ENCODE results near the gene PCNX3.
"Not testable (repeated sequence)": the region's sequence is repeated elsewhere in the genome, so short reads cannot be mapped to it uniquely, and the experiment has no call there.

Gene PCNX3

DNA sequence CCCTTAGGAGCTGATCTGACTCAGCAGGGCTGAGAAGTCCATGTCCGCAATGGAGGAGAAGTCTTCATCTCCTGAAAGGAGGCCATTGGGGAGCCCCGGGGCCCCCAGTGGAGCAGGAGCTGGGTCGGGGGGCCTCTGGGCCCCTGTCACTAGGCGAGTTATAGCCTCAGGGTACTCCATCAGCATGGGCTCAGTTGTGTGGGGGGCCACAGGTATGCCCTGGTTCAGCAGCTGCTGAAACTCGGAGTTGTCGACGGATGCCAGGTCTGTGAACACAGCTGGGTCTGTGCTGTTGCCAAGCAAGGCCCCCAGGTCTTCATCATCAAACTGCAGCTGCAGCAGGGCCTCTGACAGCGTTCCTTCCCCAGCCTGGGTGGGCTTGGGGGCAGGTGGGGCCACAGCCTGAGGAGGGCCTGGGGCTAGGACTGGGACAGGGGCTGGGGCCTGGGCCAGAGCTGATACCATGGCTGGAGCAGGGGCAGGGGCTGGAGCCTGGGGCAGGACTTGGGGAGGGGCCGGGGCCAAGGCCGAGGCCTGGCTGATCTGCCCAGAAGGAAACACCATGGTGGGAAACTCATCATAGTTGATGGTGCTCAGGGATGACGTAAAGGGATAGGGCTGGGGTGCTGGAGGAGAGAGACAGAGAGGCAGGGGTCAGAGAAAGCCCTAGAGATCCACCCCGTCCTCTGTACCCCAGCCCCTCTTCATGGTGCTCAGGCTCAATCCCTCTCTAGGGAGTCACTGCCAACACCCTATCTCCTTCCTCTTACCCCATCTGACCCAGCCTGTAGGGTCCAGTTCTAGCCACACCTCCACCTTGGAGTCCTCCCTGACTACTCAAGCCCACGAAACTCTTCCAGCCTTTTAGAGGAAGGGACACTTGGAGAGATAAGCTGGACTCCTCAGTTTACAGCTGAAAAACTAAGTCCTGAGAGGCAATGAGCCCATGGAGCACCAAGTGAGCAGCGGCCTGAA, 39.1 kb downstream of the PCNX3 start:
- no peak for DNase-seq (ENCODE audit: low read depth in 2 of 2)

DNA sequence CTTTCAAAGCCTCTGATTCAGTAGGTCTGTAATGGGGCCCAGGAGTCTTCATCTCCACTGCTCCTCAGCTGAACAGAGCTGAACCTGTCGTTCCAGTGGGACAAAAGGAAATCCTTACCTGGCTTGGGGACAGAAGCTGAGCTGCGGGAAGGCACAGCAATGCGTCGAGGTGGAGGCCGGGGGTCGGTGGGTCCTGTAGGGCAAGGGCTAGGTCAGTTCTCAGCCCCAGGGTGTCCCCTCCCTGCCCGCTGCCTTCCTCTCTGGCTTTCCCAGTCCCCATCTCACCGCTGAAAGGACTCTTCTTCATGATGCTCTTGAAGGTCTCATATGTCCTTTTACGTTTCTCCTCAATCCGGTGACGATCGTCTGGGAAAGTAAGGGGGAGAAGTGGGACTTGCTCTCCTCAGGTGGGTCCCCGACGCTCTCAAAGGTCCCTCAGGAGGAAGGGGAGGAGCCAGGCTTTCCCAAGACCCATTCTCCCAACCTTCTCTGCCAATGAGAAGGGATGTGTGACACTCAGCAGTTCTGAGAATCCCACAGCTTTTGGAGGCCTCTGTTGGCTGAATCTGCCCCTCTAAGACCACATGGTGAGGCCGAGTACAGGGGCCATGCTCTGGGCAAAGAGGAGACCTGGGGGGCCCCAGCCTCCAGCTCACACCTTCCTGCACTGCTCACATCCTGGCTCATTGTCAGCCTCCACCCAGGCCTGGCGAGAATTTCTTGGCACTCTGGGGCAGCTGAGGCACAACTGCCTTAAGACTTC, 40.2 kb downstream of the PCNX3 start:
- DNase-seq (ENCODE audit: low read depth in 2 of 2), result no peak

DNA sequence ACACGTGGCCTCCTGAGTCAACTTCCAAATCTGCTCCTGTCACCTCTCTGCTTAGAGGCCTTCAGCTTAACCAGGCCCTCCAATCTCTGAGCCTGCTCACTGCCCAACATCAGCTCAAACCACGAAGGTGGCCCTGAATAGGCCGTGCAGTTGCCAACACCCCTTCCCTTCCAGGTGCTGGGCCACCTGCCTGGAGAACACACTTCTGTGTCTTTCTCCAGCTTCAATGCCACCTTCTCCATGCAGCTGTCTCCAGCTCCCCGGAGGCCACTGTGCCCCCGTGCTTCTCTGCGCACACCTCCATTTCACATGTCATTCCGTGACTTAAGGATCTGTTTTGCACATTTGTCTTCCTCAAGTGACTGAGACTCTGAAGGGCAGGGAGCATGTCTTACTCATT, 41.9 kb downstream of the PCNX3 start:
- no peak for DNase-seq (ENCODE audit: low read depth in 2 of 2)

DNA sequence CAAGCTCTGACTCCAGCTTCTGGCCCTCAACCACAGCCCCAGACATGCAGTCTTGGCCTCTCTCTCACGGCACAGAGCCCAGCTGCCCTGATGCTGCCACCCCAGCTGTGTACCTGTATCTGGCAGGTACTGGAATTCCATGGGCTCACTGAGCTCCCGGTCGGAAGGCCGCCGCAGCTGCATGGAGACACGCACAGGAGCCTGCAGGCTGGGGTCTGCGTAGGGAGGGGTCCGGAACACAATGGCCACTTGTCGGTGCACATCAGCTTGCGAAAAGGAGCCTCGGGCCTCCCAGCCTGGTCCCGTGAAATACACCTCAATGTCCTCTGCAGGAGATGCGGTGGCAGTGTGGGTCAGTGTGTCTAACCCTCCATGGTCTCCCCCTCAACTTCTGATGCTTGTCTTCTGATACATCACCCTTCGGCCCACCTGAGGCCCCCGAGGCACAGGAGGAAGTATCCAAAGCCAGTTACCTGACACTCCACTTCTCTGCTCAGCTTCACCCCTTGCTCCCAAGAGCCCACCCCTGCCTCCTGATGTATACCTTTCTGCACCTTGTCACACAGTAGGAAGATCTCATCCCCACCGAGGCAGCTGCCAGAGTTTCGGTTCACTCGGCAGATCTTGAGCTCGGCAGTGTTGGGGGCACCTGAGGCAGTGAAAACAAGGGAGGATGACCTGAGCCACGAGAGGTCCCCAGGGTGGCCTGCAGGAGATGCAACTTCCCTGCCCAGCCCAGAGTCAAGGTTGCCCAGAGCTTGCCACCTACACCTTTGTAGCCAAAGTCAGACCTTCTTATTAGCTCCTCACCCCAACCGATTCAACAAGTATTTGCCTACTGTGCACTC, 42.8 kb downstream of the PCNX3 start:
- no peak for DNase-seq (ENCODE audit: low read depth in 2 of 2)

DNA sequence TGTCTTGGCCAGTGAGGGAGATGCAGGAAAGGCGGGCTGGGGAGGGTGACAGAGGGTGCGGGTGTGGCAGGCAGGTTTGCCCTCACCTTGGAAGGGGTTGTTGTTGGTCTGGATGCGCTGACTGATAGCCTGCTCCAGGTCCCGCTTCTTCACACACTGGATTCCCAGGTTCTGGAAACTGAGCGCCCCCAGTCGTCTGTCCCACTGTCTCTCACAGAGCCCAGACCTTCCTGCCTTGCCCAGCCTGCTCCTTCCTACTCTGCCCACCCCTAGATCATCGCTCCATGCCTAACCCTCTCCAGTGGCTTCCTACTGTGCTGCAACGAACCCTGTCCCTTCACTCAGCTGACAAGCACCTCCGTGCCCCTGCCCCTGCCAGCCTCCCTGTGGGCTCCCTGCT, 44.5 kb downstream of the PCNX3 start:
- no peak for DNase-seq (ENCODE audit: low read depth in 2 of 2)

DNA sequence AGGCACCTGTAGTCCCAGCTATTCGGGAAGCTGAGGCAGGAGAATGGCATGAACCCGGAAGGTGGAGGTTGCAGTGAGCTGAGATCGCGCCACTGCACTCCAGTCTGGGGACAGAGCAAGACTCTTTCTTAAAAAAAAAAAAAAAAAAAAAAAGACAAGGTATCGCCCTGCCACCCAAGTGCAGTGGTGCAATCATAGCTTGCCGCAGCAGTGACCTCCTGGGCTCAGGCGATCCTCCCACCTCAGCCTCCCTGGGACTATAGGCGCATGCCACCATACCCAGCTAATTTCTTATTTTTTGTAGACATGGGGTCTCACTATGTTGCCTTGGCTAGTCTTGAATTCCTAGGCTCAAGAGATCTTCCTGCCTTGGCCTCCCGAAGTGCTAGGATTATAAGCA, 45.3 kb downstream of the PCNX3 start:
- not testable (repeated sequence) for DNase-seq (ENCODE audit: low read depth in 2 of 2)

DNA sequence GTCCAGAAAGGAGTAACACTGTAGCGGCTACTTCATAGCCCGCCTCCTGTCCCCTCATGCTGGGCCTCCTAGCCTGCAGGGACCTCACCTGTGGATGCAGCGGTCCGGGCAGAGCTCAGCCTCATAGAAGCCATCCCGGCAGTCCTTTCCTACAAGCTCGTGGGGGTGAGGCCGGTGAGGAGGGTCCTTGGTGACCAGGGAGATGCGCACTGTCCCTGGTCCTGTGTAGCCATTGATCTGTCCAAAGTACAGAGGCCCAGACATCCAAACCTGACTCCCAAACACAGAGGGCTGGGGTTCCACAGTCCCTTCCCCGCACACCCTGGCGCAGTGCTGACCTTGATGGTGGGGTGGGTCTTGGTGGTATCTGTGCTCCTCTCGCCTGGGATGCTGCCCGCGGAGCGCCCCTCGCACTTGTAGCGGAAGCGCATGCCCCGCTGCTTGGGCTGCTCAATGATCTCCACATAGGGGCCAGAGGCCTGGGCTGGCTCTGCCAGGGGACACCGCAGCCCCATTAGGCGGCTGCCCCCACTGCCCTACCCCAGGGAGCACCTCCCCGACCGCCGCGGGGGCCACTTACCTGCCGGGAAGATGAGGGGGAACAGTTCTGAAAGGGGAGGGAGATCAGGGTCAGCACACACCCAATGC, 46.1 kb downstream of the PCNX3 start:
- no peak for DNase-seq (ENCODE audit: low read depth in 2 of 2)

DNA sequence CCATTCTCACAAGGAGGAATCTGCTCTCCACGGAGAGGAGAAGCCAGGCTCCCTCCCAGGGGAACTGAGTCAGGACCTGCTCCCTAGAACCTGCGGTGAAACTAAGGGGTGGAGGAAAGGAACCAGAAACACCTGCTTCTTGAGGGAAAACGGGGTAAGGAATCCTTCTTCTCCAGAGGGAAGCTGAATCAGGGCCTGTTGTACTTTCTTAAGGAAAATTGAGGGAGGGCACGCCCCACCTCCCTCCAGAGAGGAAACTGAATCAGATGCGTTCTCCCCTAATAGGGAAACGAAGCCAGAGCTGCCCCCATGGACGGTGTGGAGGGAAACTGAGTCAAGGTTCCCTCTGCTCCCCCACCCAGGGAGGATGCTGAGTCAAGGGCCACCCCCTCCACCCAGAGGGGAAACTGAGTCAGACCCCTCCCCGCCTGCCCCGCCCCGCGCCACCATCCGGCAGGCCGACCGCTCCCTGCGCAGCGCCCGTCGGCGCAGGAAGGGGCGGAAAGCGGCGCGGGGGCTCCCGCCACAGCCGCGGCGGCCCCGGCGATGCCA, 46.7 kb downstream of the PCNX3 start:
- DNase-seq (ENCODE audit: low read depth in 2 of 2), result no peak

DNA sequence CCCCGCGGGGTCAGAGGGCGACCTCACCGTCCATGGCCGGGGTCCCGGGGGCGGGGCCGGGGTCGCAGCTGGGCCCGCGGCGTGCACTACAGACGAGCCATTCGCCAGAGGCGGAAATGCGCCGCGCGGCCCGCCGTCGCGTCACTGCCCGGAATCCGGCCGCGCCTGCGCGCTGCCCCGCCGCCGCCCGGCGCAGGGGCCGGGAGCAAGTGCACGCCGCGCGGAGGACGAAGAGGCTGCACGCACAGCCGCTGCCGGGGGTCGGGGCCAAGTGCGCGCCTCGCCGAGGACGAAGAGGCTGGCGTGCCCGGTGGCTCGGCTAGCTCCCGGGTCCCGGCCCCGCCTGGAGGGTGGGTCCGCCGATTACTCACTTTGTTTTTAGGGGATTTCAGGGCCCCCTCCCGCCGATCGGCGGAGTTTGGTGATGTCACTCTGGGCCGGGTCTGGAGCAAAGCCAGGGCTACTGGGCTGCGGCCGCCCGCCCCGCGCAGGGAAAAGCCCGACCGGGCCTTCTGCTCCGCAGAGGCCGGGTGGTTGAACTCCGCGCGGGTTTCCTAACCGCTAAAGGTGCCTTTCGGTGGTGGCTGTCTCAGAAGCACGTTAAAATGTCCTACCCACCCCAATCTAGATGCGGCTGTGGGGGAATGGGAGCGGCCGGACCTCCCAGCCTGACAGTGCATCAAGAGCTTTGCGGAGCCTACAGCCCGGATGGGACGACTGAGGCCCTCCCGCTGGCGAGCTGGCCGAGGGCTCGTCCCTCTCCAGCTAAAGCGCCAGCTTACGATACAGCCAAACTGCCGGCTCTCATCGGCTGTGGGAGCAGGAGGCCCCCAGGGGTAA, 47.4 kb downstream of the PCNX3 start, which contains the start of gene RELA:
Gene RELA, minus strand, starts transcription at position 118 of the 840 bp plus-strand sequence. Its CDS starts 84 bp downstream, at position 34.
- DNase-seq (ENCODE audit: low read depth in 2 of 2), result peak; percentile 81 to 83

DNA sequence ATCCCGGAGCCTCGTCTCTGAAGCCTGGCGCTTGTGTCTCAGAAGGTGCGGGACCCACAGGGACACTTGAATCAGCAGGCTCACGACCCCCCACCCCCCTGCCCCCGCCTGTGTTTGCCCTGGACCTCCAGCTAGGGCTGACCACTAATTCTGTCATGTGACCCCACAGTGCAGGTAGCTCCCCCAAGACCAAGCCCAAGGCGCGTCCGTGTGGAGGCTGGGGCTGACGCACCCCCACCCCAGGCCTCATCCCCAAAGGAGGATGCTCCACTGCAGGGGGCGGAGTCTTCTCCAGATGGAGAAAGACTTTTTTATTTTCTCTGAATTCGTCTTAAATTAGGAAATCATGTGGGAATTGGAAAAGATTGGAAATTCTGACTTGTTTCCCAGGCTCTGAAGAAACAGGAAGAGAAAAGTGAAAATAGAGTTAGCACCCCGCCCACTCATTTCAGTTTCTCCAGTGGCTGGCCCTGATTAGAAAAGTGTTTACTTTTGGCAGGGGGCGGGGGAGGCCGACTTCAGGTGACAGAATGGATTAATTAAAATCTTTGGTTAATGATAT, 48.1 kb downstream of the PCNX3 start:
- no peak for DNase-seq (ENCODE audit: low read depth in 2 of 2)

DNA sequence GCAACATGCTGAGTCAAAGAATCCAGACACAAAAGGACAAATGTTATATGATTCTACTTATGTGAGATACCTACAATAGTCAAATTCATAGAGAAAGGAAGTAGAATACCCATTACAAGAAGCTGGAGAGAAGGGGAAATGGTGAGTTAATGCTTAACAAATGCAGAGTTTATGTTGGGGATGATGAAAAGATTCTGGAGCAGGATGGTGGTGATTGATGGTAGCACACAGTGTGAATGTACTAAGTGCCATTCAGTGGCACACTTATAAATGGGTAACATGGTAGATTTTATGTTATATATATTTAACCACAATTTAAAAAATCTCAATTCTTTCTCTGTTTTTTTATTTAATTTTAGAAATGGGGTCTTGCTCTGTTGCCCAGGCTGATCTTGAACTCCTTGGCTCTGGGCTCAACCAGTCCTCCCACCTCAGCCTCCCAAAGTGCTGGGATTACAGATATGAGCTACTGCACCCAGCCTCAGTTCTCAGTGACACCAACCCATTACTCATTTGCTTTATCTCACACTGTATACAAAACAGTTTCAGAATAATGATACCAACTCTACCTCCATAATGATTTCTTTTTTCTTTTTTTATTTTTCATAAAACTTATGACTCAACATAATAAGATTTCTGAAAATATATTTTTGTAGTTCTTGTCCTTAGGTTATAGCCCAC, 56.7 kb downstream of the PCNX3 start:
- DNase-seq (ENCODE audit: low read depth in 2 of 2), result no peak

DNA sequence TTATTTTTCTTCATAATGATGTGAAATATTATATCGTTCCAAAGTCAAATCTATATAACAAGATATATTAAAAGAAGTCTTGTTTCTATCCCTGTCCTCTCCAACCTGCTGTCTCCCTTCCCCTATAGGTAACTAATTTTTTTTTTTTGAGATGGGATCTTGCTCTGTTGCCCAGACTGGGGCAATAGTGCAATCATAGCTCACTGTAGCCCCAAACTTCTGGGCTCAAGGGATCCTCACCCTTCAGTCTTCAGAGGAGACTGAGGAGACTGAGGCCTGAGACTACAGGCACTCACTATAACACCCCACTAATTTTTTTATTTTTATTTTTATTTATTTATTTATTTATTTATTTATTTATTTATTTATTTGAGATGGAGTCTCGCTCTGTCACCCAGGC, 57.4 kb downstream of the PCNX3 start:
- no peak for DNase-seq (ENCODE audit: low read depth in 2 of 2)

DNA sequence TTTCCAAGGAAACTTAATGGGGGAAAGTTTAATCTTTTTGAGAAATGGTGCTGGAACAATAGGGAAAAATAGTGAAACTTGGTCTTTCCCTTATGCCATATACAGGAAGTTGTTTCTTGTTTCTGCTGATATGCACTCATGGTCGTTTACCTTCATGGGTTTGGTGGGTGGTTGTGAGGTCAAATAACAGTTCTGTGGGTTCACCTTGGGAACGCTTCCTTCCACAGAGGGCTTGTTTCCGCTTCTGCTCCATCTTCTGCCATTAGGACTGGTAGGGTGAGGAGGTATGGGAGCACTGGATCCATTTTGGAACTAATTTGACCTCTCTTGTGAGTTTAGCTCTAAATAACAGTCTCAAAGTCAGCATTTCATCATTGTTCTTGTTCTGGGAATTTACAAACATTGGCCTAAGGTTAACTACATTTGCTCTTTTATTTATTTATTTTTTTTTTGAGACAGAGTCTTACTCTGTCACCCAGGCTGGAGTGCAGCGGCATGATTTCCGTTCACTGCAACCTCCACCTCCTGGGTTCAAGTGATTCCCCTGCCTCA, 64.7 kb downstream of the PCNX3 start:
- no peak for DNase-seq (ENCODE audit: low read depth in 2 of 2)

DNA sequence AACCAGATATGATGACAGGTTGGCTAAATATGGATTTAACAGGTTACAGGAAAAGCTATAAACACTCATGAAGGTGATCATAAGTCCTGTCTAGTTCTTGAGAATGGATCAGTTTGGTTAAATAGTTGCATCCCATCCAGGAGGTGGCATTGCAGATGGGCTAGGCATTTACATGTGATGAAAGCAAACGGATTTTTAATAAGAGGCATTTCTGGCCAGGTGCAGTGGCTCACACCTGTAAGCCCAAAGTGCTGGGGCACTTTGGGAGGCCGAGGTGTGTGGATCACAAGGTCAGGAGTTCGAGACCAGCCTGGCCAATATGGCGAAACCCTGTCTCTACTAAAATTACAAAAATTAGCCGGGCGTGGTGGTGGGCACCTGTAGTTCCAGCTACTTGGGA, 67.9 kb downstream of the PCNX3 start:
- not testable (repeated sequence) for DNase-seq (ENCODE audit: low read depth in 2 of 2)

DNA sequence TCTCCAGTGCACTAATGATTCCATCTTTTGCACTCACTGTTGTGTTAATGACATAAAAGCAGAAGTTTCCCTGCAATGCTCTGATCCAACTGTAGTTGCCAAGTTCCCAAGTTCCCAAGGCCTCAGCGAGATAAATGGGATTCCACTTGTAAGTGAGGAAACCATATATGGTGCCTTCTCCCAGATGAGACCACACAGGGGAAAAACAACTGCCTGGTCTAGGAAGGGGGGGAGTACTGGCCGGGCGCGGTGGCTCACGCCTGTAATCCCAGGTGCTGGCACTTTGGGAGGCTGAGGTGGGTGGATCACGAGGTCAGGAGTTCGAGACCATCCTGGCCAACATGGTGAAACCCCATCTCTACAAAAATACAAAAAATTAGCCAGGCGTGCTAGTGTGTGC, 70.4 kb downstream of the PCNX3 start:
- DNase-seq (ENCODE audit: low read depth in 2 of 2), result no peak

Data from stimulated activated CD4-positive, alpha-beta T cell treated with anti-CD3 and anti-CD28 coated beads, Interleukin-1b, Interleukin-23, amount 100 ng/mL, for 1 hour (primary cell).